AG10803 (cell line): ENCODE results near the gene CDH8.
A peak's percentile ranks its signal among the peaks of the same experiment; 100 is the strongest.

Source experiments
- DNase-seq: peaks from one replicate; pipeline ENCODE4 v3.0.0; 2010; ENCODE audit warnings: low read depth
- H3K4me3 ChIP-seq: 2 replicates; pipeline ENCODE4 v1.5.1; 2011; ENCODE audit warnings: mild to moderate bottlenecking, low read length, control low read depth
- CTCF ChIP-seq: conservative IDR thresholded peaks from 2 replicates; pipeline ENCODE4 v1.5.1; 2011; ENCODE audit warnings: mild to moderate bottlenecking, low read length, control low read depth, inconsistent platforms

Gene CDH8

GRCh38 chr16:61877436-61877835 is 158.8 kb downstream of the CDH8 start:
- TF ChIP-seq CTCF: no peak
- no peak for DNase-seq
- H3K4me3 ChIP-seq: no peak overlapping the region

GRCh38 chr16:61872778-61873119 is 163.5 kb downstream of the CDH8 start:
- no peak for DNase-seq
- TF ChIP-seq CTCF: no peak
- no peak overlapping the region for H3K4me3 ChIP-seq

GRCh38 chr16:61871837-61872777 is 164.1 kb downstream of the CDH8 start:
- no peak for TF ChIP-seq CTCF
- no peak for DNase-seq
- no peak overlapping the region for H3K4me3 ChIP-seq

- no peak overlapping the region for H3K4me3 ChIP-seq
These were observed 173.8 kb downstream of the CDH8 start for GRCh38 chr16:61862221-61863155.

GRCh38 chr16:61858988-61859387 is 177.2 kb downstream of the CDH8 start:
- no peak for TF ChIP-seq CTCF
- peak; percentile 74 for DNase-seq
- no peak overlapping the region for H3K4me3 ChIP-seq

More at GRCh38 chr16:61862221-61863155, 173.8 kb downstream of the CDH8 start:
- TF ChIP-seq CTCF: no peak
- no peak for DNase-seq

- no peak for DNase-seq
- no peak for TF ChIP-seq CTCF
- no peak overlapping the region for H3K4me3 ChIP-seq
These were observed 193.6 kb downstream of the CDH8 start for GRCh38 chr16:61842666-61843065.
